HEK293T (cell line): ENCODE results near the gene ZYG11B.
"Not testable (repeated sequence)": the region's sequence is repeated elsewhere in the genome, so short reads cannot be mapped to it uniquely, and the experiment has no call there.

Experiments
- CTCF ChIA-PET: fragments of 350-600 bp; formaldehyde crosslinking; extraction: SDS; loops from one replicate; lab custom pipeline; 2021; ENCODE audit warnings: antibody characterized with exemption, inconsistent platforms; lab: Yijun Ruan, JAX
- POLR2A ChIA-PET: fragments of 350-600 bp; formaldehyde crosslinking; extraction: SDS; loops from one replicate; lab custom pipeline; 2020; ENCODE audit warnings: antibody characterized with exemption, inconsistent platforms; lab: Yijun Ruan, JAX
- DNase-seq: peaks from one replicate; pipeline ENCODE4 v3.0.0; 2012; ENCODE audit warnings: mixed read lengths; ENCODE audit errors: extremely low spot score
- ARNT ChIP-seq: fragments of 450-650 bp; IDR thresholded peaks from 2 replicates; pipeline ENCODE4 v1.6.1; 2017; ENCODE audit warnings: mild to moderate bottlenecking
- BHLHE40 ChIP-seq: fragments of 450-650 bp; IDR thresholded peaks from 2 replicates; pipeline ENCODE4 v1.6.1; 2016; ENCODE audit warnings: mild to moderate bottlenecking, moderate library complexity, borderline replicate concordance
- CTBP1 ChIP-seq: fragments of 450-650 bp; IDR thresholded peaks from 2 replicates; pipeline ENCODE4 v1.6.1; 2016; ENCODE audit warnings: borderline replicate concordance
- ELF4 ChIP-seq: fragments of 450-650 bp; IDR thresholded peaks from 2 replicates; pipeline ENCODE4 v1.6.1; 2017; ENCODE audit warnings: antibody characterized with exemption
- FOXA1 ChIP-seq: fragments of 450-650 bp; IDR thresholded peaks from 2 replicates; pipeline ENCODE4 v1.6.1; 2016; ENCODE audit warnings: mild to moderate bottlenecking
- FOXK2 ChIP-seq: fragments of 450-650 bp; IDR thresholded peaks from 2 replicates; pipeline ENCODE4 v1.6.1; 2016; ENCODE audit warnings: mild to moderate bottlenecking
- FOXM1 ChIP-seq: fragments of 450-650 bp; IDR thresholded peaks from 2 replicates; pipeline ENCODE4 v1.6.1; 2017; ENCODE audit warnings: mild to moderate bottlenecking, borderline replicate concordance
- HDGF ChIP-seq: fragments of 450-650 bp; IDR thresholded peaks from 2 replicates; pipeline ENCODE4 v1.6.1; 2017; ENCODE audit warnings: antibody characterized with exemption, borderline replicate concordance
- L3MBTL2 ChIP-seq: fragments of 450-650 bp; conservative IDR thresholded peaks from 2 replicates; pipeline ENCODE4 v1.6.1; 2016; ENCODE audit warnings: mild to moderate bottlenecking
- LEF1 ChIP-seq: fragments of 450-650 bp; IDR thresholded peaks from 2 replicates; pipeline ENCODE4 v1.6.1; 2017; ENCODE audit warnings: mild to moderate bottlenecking, borderline replicate concordance
- NFRKB ChIP-seq: fragments of 450-650 bp; IDR thresholded peaks from 2 replicates; pipeline ENCODE4 v1.6.1; 2016; ENCODE audit warnings: mild to moderate bottlenecking, moderate library complexity
- PKNOX1 ChIP-seq: fragments of 450-650 bp; IDR thresholded peaks from 2 replicates; pipeline ENCODE4 v1.6.1; 2016
- SP1 ChIP-seq: fragments of 450-650 bp; IDR thresholded peaks from 2 replicates; pipeline ENCODE4 v1.6.1; 2017
- SUZ12 ChIP-seq: fragments of 450-650 bp; IDR thresholded peaks from 2 replicates; pipeline ENCODE4 v1.6.1; 2016; ENCODE audit warnings: mild to moderate bottlenecking
- TARDBP ChIP-seq: fragments of 450-650 bp; IDR thresholded peaks from 2 replicates; pipeline ENCODE4 v1.6.1; 2016
- ZNF384 ChIP-seq: fragments of 450-650 bp; IDR thresholded peaks from 2 replicates; pipeline ENCODE4 v1.6.1; 2016

ZYG11B gene

DNA sequence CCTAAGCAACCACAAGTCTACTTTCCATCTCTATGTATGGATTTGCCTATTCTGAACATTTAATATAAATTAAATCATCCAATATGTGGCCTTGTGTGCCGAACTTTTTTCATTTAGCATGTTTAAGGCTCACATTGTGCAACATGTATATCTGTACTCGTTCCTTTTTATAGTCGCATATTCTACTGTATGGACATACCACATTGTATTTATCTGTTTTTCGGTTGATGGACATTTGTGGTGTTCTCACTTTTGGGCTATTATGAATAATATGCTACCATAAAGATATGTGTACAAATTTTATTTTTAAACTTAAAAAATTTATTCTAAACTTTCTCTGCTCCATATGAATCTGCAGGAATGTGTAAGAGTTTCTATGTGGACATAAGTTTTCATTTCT is 129.3 kb downstream of the ZYG11B start:
- CTCF ChIA-PET = no interaction called here
- DNase-seq = no peak
- POLR2A ChIA-PET = no interaction called here

DNA sequence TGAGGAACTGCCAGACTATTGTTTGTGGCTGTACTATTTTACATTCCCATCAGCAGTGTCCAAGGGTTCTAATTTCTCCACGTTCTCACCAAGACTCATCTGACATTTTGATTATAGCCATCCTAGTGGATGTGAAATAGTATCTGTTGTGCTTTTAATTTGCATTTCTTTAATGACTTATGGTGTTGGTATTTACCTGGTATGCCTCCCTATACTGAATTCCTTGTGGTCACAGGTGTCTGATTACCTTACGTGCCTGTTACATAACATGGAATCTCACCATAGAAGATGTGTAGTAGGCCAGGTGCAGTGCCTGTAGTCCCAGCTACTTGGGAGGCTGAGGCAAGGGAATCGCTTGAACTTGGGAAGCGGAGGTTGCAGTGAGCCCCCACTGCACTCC is 129.8 kb downstream of the ZYG11B start:
- TF ChIP-seq SUZ12 (no peak), CTBP1 (no peak), NFRKB (no peak), FOXM1 (no peak), LEF1 (no peak), FOXA1 (no peak), ARNT (no peak)
- ChIA-PET POLR2A (no interaction called here), CTCF (no interaction called here)
- DNase-seq = no peak

More for the DNA sequence above, 129.3 kb downstream of the ZYG11B start:
- no peak for TF ChIP-seq PKNOX1
- TF ChIP-seq CTBP1 = no peak

GRCh38 chr1:52857443-52857842 is 131.2 kb downstream of the ZYG11B start:
- no peak for DNase-seq
- TF ChIP-seq SUZ12 = no peak
- no peak for TF ChIP-seq ZNF384
- no peak for TF ChIP-seq CTBP1
- no peak for TF ChIP-seq PKNOX1
- no peak for TF ChIP-seq FOXA1
- no peak for TF ChIP-seq HDGF
- no peak for TF ChIP-seq TARDBP
- no peak for TF ChIP-seq ELF4
- no peak for TF ChIP-seq FOXK2
- no peak for TF ChIP-seq LEF1
- TF ChIP-seq L3MBTL2 = no peak
- no peak for TF ChIP-seq BHLHE40
- ChIA-PET CTCF (interaction anchor here (1.1 kb wide), 1 partner anchor 20 kb away, joined by 3 read pairs; no protein-coding TSS in a partner anchor), POLR2A (interaction anchor here (1.0 kb wide), 1 partner anchor 15 kb away, joined by 7 read pairs; the partner anchor contains the start of gene ZYG11A)

- ChIA-PET POLR2A (no interaction called here), CTCF (no interaction called here)
- TF ChIP-seq FOXK2 = no peak
- TF ChIP-seq SP1 = no peak
- TF ChIP-seq ARNT = no peak
- TF ChIP-seq NFRKB = no peak
- no peak for TF ChIP-seq FOXM1
- no peak for TF ChIP-seq ELF4
- TF ChIP-seq LEF1 = no peak
- no peak for TF ChIP-seq SUZ12
- TF ChIP-seq FOXA1 = no peak
- no peak for TF ChIP-seq L3MBTL2
- no peak for TF ChIP-seq BHLHE40
- no peak for TF ChIP-seq PKNOX1
- TF ChIP-seq TARDBP = no peak
- TF ChIP-seq CTBP1 = no peak
- no peak for TF ChIP-seq ZNF384
- DNase-seq = no peak
These were observed 136.6 kb downstream of the ZYG11B start for GRCh38 chr1:52862666-52863458.

DNA sequence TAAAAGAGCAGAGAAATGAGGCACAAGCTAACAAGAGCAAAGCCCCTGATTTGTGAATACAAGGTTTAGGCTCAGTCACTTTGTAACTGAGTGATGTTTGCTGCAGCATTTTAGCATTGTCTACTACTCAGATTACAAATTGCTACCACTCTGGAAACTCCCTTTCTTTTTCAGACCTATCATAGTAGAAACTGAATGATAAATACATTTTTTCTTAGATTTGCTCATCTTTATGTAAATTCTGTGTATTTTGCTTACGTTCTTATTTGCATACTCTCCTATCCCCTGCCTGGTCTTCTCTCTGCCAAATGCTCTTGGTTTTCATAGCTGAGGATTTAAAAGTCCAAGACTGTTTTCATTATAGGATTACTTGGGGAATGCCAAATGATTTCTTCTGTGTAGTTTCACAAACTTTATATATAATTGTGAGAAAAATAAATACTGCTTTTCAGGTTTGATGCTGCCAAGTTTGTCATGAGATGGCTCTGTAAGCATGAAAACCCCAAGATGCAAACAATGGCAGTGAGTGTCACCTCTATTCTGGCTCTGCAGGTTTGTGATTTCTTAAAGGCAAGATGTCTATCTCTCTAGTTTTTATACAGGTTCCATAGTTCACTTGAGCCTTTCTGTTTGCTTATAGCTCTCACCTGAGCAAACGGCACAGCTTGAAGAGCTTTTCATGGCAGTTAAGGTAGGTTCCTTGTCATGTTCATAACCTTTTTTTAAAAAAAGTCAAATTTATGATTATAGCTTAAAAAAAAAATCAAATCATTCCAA is 141.0 kb downstream of the ZYG11B start:
- DNase-seq = no peak
- TF ChIP-seq CTBP1 (no peak), TARDBP (no peak), HDGF (no peak), FOXK2 (no peak), BHLHE40 (no peak), SUZ12 (no peak), FOXA1 (no peak), NFRKB (no peak), ELF4 (no peak), PKNOX1 (no peak), FOXM1 (no peak), ARNT (no peak), L3MBTL2 (no peak), ZNF384 (no peak)
- POLR2A ChIA-PET = no interaction called here
- CTCF ChIA-PET = no interaction called here

DNA sequence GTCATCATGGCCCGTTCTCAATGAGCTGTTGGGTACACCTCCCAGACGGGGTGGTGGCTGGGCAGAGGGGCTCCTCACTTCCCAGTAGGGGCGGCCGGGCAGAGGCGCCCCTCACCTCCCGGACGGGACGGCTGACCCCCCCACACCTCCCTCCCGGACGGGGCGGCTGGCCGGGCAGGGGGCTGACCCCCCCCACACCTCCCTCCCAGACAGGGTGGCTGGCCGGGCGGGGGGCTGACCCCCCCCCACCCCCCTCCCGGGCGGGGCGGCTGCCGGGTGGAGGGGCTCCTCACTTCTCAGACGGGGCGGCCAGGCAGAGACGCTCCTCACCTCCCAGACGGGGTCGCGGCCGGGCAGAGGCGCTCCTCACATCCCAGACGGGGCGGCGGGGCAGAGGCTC is 143.5 kb downstream of the ZYG11B start:
- DNase-seq, CTCF ChIA-PET, POLR2A ChIA-PET: not testable (repeated sequence)
